H4 (cell line): ENCODE measurements around the gene GATC. TPM values are rescaled to one million over a fixed set of nuclear protein-coding genes. Genes with fewer than 3 reads are reported as not detected.

Experiments used
- DNase-seq: peaks from one replicate; pipeline ENCODE4 v3.0.0-alpha.2; 2015; ENCODE audit warnings: low spot score
- total RNA-seq: library from RNA; depleted of rRNA; stranded (reverse); fragments of >200 nt; shearing (Covaris generic); gene quantifications from 2 replicates; pipeline ENCODE4 v1.2.3, GENCODE V29; 2014; rRNA removed

Gene GATC, protein sequence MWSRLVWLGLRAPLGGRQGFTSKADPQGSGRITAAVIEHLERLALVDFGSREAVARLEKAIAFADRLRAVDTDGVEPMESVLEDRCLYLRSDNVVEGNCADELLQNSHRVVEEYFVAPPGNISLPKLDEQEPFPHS
- total RNA-seq: 21.2 and 24.8 TPM in 2 replicates

DNA sequence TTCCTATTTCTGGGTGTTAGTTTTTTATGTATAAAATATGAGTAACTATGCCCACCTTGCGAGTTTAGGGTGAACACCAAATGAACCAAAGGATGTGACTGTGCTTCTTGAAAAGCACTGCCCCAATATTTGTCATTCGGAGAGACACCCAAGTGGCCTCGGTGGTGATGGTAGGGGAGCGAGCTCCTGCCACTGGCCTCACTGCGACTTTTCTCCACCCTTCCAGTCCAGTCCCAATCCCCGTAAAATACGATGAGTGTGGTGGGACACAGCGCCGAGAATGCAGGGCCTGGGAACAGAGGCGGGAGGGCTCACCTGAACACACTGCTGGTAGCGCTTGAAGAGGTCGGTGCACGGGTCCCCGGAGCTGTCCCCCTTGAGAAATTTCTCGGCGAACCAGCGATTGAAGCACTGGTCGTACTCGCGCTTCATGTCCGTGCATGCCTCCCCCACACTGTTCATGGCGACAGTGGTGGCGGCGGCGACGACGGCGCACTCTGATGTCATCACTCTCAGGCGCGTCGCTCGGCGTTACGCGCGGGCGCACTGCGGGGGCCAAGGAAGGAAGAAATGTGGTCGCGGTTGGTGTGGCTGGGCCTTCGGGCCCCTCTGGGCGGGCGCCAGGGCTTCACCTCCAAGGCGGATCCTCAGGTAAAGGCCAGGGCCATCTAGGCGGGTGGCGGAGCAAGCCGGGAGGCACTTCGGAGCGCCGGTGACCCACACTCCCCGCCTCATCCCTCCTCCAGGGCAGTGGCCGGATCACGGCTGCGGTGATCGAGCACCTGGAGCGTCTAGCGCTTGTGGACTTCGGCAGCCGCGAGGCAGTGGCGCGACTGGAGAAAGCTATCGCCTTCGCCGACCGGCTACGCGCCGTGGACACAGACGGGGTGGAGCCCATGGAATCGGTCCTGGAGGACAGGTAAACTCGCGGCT is at the start of gene GATC, which contains the start of gene TRIAP1:
Gene GATC (plus strand): TSS at position 534 of the 933 bp plus-strand sequence. CDS start 37 bp downstream, at position 571.
Gene TRIAP1 (minus strand): TSS at position 474 of the 933 bp plus-strand sequence. CDS start 12 bp downstream, at position 462.
- peak; percentile 78 for DNase-seq

DNA sequence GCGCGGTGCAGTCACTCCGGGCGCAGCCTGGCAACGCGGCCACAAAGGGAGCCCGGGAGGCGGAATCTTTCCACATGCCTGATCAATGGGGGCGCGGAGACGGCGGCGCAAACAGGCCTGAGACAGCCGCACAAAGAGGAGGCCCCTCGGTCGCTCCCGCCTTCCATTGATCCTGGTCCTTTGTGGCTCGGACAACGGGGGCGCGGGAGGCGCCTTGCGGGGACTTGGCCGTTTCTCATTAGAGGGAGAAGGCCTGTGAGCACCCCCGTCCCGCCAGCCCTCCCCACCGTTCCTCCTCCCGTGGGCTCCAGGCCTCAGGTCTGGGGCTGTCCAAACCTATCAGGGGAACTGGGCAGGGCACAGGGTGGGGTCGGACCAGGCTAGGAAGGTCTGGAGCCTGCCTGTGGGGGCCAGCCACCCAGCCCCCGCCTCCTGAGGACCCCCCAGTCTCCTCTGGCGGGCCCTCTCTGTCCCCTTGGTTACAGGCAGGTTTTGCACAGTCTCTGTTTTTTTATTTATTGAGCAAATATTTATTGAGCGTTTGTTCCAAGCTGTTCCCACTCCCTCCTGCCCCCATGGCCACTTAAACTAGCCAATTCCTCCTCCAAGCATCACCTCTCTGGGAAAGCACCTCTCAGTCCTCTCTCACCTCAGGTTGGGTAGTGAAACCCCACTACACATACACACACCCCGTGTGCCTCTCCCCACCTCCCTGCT is 48.3 kb upstream of the GATC start:
- DNase-seq: no peak

DNA sequence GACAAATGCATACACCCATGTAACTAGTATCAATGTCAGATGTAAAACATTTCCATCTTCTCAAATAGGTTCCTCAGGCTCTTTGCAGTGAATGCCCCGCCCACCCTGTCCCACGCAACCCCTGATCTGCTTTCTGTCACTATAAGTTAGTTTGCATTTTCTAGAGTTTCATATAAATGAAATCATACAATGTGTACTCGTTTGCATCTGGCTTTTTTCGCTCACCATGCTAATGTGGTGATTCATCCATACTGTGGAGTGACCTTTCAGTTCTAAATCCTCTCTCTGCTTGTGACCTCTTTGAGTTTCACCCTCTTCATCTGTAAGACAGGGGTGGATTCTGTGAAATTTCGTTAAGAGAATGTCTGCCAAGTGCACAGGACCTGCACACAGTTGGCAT is 46.7 kb upstream of the GATC start:
- DNase-seq: no peak

DNA sequence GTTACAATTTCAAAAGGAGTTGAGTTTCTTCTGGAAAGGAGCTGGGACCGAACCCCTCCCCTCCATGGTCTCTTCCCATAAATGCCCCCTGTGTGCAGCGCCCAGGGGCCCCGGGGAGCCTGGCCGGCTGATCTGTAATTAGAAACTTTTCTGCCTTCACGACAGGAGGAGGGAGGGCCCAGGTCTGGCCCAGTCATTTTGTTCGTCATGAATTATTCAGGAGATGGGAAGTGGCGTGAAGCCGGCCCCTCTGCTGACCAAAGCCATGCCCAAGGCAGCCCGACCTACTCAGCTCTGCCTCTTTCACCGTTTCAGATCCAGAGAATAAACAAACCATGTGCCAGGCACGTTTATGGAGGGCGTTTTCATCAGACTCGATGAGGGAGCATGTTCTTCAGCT is 44.0 kb upstream of the GATC start:
- no peak for DNase-seq

DNA sequence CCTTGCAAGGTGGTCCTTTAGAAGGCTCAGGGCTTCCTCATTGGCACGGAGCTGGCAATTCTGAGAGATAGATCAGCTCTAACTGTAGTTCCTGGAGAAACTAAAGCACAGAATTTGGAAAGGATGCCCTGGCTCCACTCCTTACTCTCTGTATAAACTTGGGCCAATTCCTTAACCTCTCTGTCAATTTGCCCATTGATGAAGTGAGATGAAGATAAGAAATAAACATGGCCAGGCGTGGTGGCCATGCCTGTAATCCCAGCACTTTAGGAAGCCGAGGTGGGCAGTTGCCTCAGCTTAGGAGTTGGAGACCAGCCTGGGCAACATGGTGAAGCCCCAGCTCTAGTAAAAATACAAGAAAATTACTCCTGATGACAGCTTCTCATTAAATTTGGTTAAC is 42.4 kb upstream of the GATC start:
- no peak for DNase-seq

DNA sequence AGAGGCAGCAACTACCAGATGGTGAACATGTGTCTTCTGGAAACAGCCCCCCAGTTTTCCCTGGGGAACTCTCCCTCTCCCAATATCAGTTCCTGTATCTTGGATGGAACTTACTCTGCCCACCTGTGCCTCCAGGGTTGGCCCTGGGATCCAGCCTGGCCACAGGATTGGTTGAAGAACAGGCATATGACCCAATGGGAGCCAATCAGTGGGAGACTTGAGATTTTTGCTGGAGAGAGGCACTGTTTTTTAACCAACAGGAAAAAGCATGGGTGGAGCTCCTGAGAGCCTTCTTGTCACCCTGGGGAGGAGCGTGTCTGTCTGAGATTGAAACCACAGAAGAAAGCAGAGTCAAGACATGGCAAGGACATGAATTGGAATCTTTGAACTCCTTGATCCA is 42.0 kb upstream of the GATC start:
- DNase-seq: no peak

DNA sequence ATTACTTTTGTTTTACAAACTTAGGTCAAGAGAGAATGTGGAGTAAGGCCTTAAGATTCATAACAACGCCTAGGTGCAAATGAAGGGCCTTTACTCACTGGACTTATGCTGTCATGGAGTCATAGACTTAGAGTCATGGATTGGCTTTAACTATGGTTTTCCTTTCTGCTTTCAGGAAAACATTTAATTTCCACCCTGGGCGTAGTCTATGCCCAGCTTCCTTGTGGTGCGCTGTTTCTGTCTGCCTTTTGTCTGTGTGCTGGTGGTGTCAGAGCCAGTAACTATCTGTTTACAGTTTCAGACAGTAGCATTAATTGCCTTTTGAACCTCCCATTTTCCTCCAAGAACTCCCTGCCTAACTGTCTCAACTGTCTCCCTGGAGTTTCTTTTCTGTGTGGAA is 40.2 kb upstream of the GATC start:
- DNase-seq: no peak

DNA sequence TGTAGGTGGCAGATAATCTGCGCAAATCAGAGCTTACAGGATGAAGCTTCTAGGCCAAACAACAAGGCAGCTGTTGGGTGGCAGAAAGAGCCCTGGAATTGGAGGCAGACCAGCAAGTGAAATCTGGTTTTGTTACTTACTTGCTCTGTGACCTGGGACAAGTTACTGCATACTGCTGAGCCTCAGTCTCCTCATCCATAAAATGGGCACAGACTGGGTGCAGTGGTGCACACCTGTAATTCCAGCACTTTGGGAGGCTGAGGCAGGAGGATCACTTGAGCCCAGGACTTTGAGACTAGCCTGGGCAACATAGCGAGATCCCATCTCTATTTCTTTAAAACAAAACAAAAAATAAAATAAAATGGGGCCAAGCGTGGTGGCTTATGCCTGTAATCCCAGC is 39.7 kb upstream of the GATC start:
- DNase-seq: no peak

DNA sequence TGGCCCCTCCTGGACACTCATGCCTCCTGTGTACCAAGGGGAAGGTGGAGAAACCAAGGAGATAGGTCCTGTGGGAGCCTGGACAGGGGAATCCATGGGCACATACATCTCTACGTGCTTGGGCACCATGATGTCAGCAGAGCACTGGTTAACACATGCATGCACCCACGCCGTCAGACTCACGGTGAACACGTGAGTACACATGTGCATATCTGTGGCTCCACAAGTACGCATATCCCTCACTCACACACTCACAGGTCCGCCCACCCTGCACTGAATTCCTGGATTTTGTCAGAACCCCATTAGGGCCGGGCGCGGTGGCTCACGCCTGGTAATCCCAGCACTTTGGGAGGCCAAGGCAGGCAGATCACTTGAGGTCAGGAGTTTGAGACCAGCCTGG is 37.5 kb upstream of the GATC start:
- no peak for DNase-seq

DNA sequence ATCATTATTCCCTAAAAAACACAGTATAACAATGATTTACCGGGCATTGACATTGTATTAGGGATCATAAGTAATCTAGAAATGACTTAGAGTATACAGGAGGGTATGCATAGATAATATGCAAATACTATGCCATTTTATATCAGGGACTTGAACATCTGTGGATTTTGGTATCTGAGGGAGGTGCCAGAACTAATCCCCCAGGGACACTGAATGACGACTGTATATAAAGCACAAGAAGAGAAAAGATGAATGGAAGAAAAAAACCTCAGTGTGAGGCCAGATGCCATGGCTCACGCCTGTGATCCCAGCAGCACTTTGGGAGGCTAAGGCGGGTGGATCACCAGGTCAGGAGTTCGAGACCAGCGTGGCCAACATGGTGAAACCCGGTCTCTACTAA is 33.8 kb upstream of the GATC start:
- DNase-seq: no peak

DNA sequence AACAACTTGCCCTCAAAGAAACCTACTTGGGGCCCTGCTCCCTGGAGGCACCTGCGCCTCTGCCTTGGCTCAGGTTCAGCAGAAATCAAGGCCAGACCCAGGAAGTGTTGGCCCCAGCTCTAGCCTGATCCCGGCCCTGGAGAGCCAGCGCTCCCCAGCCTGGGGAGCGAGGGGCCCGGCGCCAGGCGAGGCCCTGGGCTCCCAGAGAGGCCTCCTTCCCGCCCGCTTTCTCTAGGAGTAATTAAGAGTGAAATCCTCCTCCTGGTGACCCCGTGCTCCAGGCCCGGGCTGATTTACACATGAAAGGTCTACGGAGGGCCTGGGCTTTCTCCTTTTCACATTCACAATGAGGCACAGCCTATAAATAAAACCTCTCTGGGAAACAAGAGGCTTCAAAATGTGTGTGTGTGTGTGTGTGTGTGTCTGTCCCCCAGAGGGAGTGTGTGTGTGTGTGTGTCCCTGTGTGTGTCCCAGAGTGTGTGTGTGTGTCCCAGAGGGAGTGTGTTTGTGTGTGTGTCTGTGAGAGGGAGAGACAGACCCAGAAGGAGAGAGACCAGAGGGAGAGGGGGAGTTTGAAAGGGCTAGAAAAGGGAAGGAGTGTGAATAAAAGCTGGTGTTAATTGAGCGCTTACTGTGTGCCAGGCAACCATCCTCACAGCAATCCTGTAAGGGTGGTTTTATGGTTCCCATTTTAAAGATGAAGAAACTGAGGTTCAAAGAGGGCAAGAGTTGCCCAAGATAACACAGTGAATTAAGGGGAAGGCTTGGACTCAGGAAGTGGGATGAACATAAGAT is 32.1 kb upstream of the GATC start:
- no peak for DNase-seq

DNA sequence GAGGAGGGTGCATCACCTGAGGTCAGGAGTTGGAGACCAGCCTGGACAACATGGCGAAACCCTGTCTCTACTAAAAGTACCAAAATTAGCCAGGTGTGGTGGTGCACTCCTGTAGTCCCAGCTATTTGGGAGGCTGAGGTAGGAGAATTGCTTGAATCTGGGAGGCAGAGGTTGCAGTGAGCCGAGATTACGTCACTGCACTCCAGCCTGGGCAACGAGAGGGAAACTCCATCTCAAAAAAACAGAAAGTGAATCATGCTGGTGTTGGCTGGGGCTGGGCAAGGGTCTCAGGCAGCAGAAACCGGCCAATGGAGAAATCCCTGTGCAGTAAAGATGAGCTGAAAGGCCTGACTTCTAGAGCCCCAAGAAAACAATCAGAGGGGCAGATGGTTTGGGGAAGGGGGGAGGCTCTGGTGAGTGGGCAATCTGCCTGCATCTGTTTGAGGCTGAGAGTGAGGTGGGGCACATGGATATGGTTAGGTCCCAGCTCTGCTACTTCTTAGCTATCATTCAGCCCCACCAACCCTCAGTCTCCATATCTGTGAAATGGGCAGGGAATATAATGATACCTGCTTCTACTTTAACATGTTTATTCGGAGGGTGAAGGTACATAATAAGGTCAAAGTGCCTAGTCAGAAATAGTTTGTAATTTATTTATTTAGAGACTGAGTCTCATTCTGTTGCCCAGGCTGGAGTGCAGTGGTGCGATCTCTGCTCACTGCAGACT is 29.6 kb upstream of the GATC start:
- DNase-seq: no peak

DNA sequence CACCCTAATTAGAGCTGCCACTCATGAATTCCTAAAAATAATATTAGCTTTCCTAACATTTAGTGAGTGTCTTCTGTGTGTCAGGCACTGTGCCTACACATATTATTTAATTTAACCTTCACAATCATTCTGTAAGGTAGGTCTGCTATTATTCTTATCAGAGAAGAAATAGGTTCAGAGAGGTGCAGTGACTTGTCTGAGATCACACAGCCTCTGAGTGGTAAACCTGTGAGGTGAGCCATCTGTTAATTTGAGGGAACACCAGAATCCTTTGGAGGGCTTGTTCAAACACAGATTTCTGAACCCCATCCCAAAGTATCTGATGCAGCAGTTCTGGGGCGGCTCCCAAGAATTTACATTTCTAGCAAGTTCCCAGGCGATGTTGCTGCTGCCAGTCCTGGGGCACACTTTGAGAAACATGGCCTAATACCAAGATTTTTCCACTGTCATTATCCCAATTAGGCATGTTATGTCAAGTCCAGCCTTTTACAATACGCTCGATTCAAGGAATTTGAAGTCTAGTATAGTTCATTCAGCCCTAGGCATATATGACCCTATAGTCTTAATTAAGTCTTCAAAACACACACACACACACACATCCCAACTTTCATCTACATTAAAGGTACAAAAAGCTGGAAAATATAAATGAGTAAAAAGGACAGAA is 28.2 kb upstream of the GATC start:
- DNase-seq: no peak

DNA sequence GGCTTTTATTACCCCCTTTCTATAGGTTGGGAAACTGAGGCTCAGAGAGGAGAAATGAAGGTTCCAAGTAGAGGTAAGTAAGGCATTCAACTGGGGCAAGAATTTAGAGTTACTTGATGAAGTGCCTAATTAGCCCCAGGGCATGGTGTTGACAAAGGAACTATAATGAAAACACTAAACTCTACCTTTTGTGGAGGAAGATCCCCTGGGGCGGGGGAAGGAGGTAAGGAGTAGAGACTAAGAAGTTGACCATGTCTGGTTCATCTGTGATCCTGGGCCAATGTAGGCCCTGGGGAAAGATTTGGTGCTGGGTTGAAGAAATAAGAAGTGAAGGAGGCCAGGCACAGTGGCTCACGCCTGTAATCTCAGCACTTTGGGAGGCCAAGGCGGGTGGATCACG is 24.5 kb upstream of the GATC start:
- no peak for DNase-seq

DNA sequence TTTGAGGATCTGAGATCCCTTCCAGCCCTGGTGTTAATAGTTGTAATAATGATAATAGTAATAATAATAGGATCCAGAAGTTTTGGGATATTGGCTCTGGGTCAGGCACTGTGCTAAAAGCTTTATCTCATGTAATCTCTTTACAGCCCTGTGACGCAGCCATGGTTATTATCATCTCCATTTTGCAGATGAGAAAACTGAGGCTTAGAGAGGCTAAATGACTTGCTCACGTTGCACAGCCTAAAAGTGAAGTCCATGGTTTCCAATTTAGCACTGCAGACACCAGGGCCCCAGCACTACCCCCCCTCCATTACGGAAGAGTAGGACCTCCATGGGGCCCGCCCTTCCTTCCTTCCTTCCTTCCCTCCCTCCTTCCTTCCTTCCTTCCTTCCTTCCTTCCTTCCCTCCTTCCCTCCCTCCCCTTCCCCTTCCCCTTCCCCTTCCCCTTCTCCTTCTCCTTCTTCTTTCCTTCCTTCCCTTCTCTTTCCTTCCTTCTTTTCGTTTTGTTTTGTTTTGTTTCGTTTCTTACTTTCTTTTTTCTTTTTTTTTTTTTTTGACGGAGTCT is 23.3 kb upstream of the GATC start:
- no peak for DNase-seq

DNA sequence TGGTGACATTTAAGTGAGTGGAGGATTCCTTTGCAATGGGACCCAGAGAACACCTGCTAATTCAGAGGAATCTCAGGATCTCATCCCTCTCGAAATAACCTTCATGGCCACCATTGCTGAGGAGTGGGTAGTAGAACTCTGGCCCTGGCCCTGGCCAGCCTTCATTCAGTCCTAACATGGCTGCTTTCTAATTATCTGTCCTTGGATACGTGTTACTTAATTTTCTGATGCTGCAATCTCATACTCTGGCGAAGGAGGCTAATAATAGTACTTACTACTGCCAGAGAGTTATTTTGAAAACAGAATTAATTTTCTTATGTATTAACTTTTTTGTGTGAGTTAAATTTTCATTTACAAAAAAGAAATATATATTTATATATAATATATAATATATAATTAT is 20.4 kb upstream of the GATC start:
- DNase-seq: no peak

DNA sequence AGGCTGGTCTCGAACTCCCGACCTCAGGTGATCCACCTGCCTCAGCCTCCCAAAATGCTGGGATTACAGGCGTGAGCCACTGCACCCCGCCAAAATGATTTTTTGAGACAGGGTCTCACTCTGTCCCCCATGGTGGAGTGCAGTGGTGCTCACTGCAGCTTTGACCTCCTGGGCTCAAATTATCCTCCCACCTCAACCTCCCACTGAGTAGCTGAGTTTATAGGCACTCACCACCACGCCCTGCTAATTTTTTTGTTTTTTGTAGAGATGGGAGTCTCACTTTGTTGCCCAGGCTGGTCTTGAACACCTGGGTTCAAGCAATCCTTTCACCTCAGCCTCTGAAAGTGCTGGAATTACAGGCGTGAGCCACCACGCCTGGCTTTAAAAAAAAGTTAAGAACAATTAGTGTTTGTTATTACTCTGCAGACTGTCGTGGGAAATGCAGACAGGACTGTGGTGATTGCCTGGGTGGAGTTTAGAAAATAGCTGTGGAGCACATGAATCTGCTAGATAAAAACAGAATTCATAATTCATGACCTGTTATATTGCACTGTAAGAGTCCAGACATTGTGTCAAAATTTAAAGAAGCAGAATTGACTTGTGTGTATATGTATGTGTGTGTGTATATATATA is 17.5 kb upstream of the GATC start:
- no peak for DNase-seq

DNA sequence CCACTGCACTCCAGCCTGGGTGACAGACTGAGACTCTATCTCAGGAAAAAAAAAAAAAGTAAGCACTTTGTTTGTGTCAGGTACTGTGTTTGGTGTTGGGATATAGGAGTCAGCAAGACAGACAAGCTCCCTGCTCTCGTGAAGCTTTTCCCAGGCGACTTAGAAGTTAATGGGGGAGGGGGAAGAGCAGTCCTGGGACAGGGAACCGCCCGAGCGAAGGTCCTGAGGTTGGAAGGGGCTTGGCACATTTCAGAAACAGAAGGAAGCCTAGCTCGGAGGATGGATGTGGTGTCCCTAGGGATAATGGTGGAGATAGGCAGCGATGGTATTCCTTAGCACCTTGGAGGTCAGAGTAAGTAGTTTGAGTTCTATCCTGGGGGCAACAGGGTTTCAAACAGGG is 16.9 kb upstream of the GATC start:
- DNase-seq: no peak

DNA sequence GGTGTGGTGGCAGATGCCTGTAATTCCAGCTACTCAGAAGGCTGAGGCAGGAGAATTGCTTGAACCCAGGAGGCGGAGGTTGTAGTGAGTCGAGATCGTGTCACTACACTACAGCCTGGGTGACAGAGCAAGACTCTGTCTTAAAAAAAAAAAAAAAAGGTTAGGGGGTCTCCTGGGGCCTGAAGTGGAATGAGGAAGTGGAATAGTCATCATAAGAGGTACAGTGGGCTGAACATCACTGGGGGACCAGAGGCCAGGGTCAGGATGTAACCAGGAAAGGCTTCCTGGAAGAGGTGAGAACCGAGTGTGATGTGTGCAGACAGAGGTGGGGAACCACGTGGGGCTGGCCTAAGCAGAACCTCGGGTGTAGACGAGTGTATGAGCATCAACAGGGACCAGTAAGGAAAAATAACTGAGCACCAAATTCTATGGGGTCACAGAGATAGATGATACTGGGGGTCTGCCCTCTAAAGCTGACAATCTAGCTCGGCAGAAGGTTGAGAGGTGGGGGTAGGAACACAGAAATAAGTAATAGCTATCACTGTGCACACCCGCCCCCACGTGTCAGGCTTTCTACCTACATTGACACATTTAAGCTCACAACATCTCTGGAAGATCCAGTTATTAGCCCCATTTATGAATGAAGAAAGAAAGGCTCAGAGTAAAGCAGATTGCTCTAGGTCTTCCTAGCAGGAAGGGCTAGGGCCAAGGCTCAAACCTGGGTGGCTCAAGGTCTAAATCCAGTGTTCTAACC is 13.3 kb upstream of the GATC start:
- no peak for DNase-seq
